ENCODE measurements around the gene DCC. TPM values are rescaled to one million over a fixed set of nuclear protein-coding genes. Genes with fewer than 3 reads are reported as not detected.

Gene DCC
- total RNA-seq, 1 experiment from 2014 or later = 0.39 TPM

DNA sequence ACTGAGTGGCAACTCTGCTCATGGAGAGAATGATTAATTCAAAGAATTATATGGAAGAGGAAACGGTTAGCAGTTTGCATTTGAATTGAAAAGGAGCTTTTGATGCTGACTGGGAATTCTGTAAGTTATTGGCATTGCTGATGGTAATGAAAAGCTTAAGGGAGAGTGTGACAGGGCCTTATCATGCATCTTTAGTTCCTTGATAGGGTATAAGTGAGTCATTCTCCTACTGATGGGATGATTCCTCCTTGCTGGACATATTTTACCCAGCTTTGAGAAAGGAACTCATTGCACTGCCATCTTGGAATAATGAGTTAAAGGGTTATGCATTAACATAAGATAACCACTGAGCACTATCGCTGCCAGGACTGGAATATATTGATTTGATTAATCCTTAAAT is 740.7 kb downstream of the DCC start:
- H3K27ac Mint-ChIP-seq (ENCODE audit: unreplicated experiment) = no peak overlapping the region
- BruUV-seq (replicated peaks) = no TSS peak
- H3K36me3 Mint-ChIP-seq (ENCODE audit: insufficient read depth, unreplicated experiment) = no peaks in the 10 kb centered on the region
- no peaks in the 10 kb centered on the region for H3K9me3 Mint-ChIP-seq (ENCODE audit: unreplicated experiment)
- no peaks in the 10 kb centered on the region for H3K9me3 ChIP-seq
- no peaks in the 10 kb centered on the region for H3K4me1 ChIP-seq
- no peak for DNase-seq
- no peak overlapping the region for H3K4me3 Mint-ChIP-seq (ENCODE audit: unreplicated experiment)
- H3K36me3 ChIP-seq (ENCODE audit: control insufficient read depth, insufficient read depth, low read length) = no peaks in the 10 kb centered on the region
- no peak overlapping the region for H3K4me3 ChIP-seq (ENCODE audit: low read depth, low read length)
- H3K4me1 Mint-ChIP-seq (ENCODE audit: low read depth, unreplicated experiment) = no peaks in the 10 kb centered on the region
- POLR2A ChIA-PET = no interaction called here
- TF ChIP-seq, protein P1, sequence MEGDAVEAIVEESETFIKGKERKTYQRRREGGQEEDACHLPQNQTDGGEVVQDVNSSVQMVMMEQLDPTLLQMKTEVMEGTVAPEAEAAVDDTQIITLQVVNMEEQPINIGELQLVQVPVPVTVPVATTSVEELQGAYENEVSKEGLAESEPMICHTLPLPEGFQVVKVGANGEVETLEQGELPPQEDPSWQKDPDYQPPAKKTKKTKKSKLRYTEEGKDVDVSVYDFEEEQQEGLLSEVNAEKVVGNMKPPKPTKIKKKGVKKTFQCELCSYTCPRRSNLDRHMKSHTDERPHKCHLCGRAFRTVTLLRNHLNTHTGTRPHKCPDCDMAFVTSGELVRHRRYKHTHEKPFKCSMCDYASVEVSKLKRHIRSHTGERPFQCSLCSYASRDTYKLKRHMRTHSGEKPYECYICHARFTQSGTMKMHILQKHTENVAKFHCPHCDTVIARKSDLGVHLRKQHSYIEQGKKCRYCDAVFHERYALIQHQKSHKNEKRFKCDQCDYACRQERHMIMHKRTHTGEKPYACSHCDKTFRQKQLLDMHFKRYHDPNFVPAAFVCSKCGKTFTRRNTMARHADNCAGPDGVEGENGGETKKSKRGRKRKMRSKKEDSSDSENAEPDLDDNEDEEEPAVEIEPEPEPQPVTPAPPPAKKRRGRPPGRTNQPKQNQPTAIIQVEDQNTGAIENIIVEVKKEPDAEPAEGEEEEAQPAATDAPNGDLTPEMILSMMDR (IDR thresholded peaks at IDR 0.05; ENCODE audit: insufficient read depth in 1 of 2, low read depth in 1 of 2, low read length in 1 of 2, severe bottlenecking in 1 of 2, unreplicated experiment in 1 of 2) = no peak
- H3K27me3 ChIP-seq (replicated peaks; ENCODE audit: control insufficient read depth, insufficient read depth, low read length) = no peaks in the 10 kb centered on the region
- CTCF ChIA-PET = no interaction called here
- no peaks in the 10 kb centered on the region for H3K27me3 Mint-ChIP-seq (ENCODE audit: insufficient read depth, unreplicated experiment)
- intact Hi-C loops (cut with micrococcal nuclease; ENCODE audit: unreplicated experiment) = no loop called here

DNA sequence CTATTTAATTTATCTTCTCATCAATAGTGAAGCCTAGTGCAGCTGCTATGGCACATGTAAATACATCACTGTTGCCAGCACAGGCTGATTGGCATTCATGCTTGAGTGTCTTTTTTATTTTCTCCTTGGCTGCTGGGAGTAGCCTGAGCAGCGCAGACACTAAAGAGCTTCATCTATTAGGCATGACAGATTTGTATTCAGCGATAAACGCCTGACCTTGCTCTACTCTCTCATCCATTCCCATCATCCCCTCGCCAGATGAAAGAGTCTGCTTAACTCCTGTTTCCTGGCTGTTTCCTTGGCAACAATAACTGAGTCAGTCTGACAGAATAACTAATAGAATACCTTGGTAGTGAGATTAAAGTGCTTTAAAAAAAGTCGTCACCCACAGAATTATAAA is 753.6 kb downstream of the DCC start:
- H3K4me1 Mint-ChIP-seq (ENCODE audit: low read depth, unreplicated experiment) = no peaks in the 10 kb centered on the region
- Histone ChIP-seq H3K36me3 (ENCODE audit: control insufficient read depth, insufficient read depth, low read length) (no peaks in the 10 kb centered on the region), H3K4me1 (no peaks in the 10 kb centered on the region), H3K27me3 (replicated peaks; ENCODE audit: control insufficient read depth, insufficient read depth, low read length) (no peaks in the 10 kb centered on the region), H3K9me3 (no peaks in the 10 kb centered on the region), H3K4me3 (ENCODE audit: low read depth, low read length) (no peak overlapping the region)
- DNase-seq = no peak
- TF ChIP-seq, protein P1 (IDR thresholded peaks at IDR 0.05; ENCODE audit: insufficient read depth in 1 of 2, low read depth in 1 of 2, low read length in 1 of 2, severe bottlenecking in 1 of 2, unreplicated experiment in 1 of 2) = no peak
- no TSS peak for BruUV-seq (replicated peaks)
- H3K4me3 Mint-ChIP-seq (ENCODE audit: unreplicated experiment) = no peak overlapping the region
- H3K27me3 Mint-ChIP-seq (ENCODE audit: insufficient read depth, unreplicated experiment) = peaks cover 3% of the 10 kb centered on the region
- ChIA-PET POLR2A (no interaction called here), CTCF (no interaction called here)
- no peaks in the 10 kb centered on the region for H3K9me3 Mint-ChIP-seq (ENCODE audit: unreplicated experiment)
- no peaks in the 10 kb centered on the region for H3K36me3 Mint-ChIP-seq (ENCODE audit: insufficient read depth, unreplicated experiment)
- intact Hi-C loops (cut with micrococcal nuclease; ENCODE audit: unreplicated experiment) = no loop called here
- H3K27ac Mint-ChIP-seq (ENCODE audit: unreplicated experiment) = no peak overlapping the region

DNA sequence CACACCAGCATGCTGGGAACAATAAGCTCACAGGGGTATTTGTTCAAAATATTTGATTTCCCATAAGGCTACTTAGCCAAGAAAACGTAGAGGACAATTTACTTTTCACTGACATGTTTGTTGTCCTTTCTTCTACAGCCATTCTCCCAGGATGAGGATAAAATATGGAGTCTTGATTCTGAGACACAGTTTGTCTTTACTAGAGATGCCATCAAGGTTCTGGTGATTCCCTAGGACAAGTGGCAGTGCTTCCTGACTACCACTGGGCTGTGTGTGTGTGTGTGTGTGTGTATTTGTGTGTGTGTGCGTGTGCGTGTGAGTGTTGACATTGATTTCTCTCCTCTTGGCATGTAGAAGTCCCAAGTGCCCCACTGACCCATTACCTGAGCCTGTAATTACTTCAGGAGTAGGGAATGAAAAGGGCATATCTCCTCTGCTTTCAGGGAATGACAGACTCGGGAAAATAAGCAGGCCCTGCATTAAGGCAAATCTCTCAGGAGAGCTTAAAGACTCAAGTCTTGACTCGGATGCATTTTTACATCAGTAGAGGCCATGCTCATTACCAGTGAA is 761.6 kb downstream of the DCC start:
- no peaks in the 10 kb centered on the region for H3K36me3 ChIP-seq (ENCODE audit: control insufficient read depth, insufficient read depth, low read length)
- H3K4me1 Mint-ChIP-seq (ENCODE audit: low read depth, unreplicated experiment) = no peaks in the 10 kb centered on the region
- DNase-seq = no peak
- TF ChIP-seq, protein P1 (IDR thresholded peaks at IDR 0.05; ENCODE audit: insufficient read depth in 1 of 2, low read depth in 1 of 2, low read length in 1 of 2, severe bottlenecking in 1 of 2, unreplicated experiment in 1 of 2) = no peak
- no peaks in the 10 kb centered on the region for H3K36me3 Mint-ChIP-seq (ENCODE audit: insufficient read depth, unreplicated experiment)
- no peak overlapping the region for H3K4me3 Mint-ChIP-seq (ENCODE audit: unreplicated experiment)
- BruUV-seq (replicated peaks) = no TSS peak
- H3K9me3 ChIP-seq = no peaks in the 10 kb centered on the region
- no peak overlapping the region for H3K4me3 ChIP-seq (ENCODE audit: low read depth, low read length)
- H3K27me3 ChIP-seq (replicated peaks; ENCODE audit: control insufficient read depth, insufficient read depth, low read length) = no peaks in the 10 kb centered on the region
- H3K4me1 ChIP-seq = no peaks in the 10 kb centered on the region
- H3K27me3 Mint-ChIP-seq (ENCODE audit: insufficient read depth, unreplicated experiment) = peaks cover 3% of the 10 kb centered on the region
- intact Hi-C loops (cut with micrococcal nuclease; ENCODE audit: unreplicated experiment) = no loop called here
- ChIA-PET POLR2A (no interaction called here), CTCF (no interaction called here)
- no peak overlapping the region for H3K27ac Mint-ChIP-seq (ENCODE audit: unreplicated experiment)
- no peaks in the 10 kb centered on the region for H3K9me3 Mint-ChIP-seq (ENCODE audit: unreplicated experiment)

All from Caco-2 (cell line).